KMS-11 (cell line): Measurements from ENCODE around the gene AGPS.

ENCODE experiments used
- H2AFZ ChIP-seq: fragments of 200-600 bp; sonication (generic); 2 replicates; pipeline ENCODE4 v1.6.1; 2016; ENCODE audit warnings: antibody characterized with exemption, mixed run types, low read depth
- H3K27ac ChIP-seq: fragments of 200-600 bp; sonication (generic); 2 replicates; pipeline ENCODE4 v1.6.1; 2016; ENCODE audit warnings: mild to moderate bottlenecking, mixed run types
- H3K27me3 ChIP-seq: fragments of 200-600 bp; sonication (generic); 2 replicates; pipeline ENCODE4 v1.6.1; 2017; ENCODE audit warnings: mild to moderate bottlenecking, low read depth, mixed run types, moderate library complexity; ENCODE audit not compliant: insufficient read depth
- H3K36me3 ChIP-seq: fragments of 200-600 bp; sonication (generic); 2 replicates; pipeline ENCODE4 v1.6.1; 2017; ENCODE audit warnings: mild to moderate bottlenecking, mixed run types; ENCODE audit not compliant: insufficient read depth
- H3K4me1 ChIP-seq: fragments of 200-600 bp; sonication (generic); 2 replicates; pipeline ENCODE4 v1.6.1; 2016; ENCODE audit warnings: mild to moderate bottlenecking, low read depth, mixed run types; ENCODE audit not compliant: poor library complexity, severe bottlenecking
- H3K4me2 ChIP-seq: fragments of 200-600 bp; sonication (generic); 2 replicates; pipeline ENCODE4 v1.7.0; 2016; ENCODE audit warnings: mild to moderate bottlenecking, mixed run types
- H3K4me3 ChIP-seq: fragments of 200-600 bp; sonication (generic); IDR thresholded peaks from 2 replicates; pipeline ENCODE4 v1.6.1; 2017; ENCODE audit warnings: low read depth, low read length, mixed read lengths; ENCODE audit not compliant: insufficient read depth
- H3K79me2 ChIP-seq: fragments of 200-600 bp; sonication (generic); 2 replicates; pipeline ENCODE4 v1.6.1; 2016; ENCODE audit warnings: low read depth, mixed run types; ENCODE audit not compliant: insufficient read depth
- H3K9ac ChIP-seq: fragments of 200-600 bp; sonication (generic); 2 replicates; pipeline ENCODE4 v1.6.1; 2016; ENCODE audit warnings: mild to moderate bottlenecking, mixed run types
- H4K20me1 ChIP-seq: fragments of 200-600 bp; sonication (generic); 2 replicates; pipeline ENCODE4 v1.6.1; 2016; ENCODE audit warnings: mild to moderate bottlenecking, mixed run types; ENCODE audit not compliant: insufficient read depth
- CTCF ChIP-seq: fragments of 200-600 bp; sonication (generic); conservative IDR thresholded peaks from 2 replicates; pipeline ENCODE4 v1.6.1; 2017; ENCODE audit warnings: low read depth, mild to moderate bottlenecking, antibody characterized with exemption, low read length, moderate library complexity, mixed read lengths

AGPS gene

GRCh38 chr2:177528351-177528933 is 135.9 kb downstream of the AGPS start:
- H4K20me1 ChIP-seq = no peaks in the 10 kb centered on the region
- no peak for TF ChIP-seq CTCF
- H3K79me2 ChIP-seq = no peaks in the 10 kb centered on the region
- no peak overlapping the region for H3K4me3 ChIP-seq
- H3K36me3 ChIP-seq = no peaks in the 10 kb centered on the region
- H2AFZ ChIP-seq = no peak overlapping the region
- H3K27ac ChIP-seq = no peak overlapping the region
- no peaks in the 10 kb centered on the region for H3K27me3 ChIP-seq
- no peak overlapping the region for H3K4me2 ChIP-seq
- H3K4me1 ChIP-seq = no peaks in the 10 kb centered on the region
- H3K9ac ChIP-seq = no peak overlapping the region

- no peaks in the 10 kb centered on the region for H3K79me2 ChIP-seq
- no peak for TF ChIP-seq CTCF
- H3K9ac ChIP-seq = no peak overlapping the region
- H2AFZ ChIP-seq = no peak overlapping the region
- H3K36me3 ChIP-seq = no peaks in the 10 kb centered on the region
- H3K4me3 ChIP-seq = no peak overlapping the region
- no peaks in the 10 kb centered on the region for H3K4me1 ChIP-seq
- H3K27ac ChIP-seq = no peak overlapping the region
- H4K20me1 ChIP-seq = no peaks in the 10 kb centered on the region
- no peak overlapping the region for H3K4me2 ChIP-seq
- H3K27me3 ChIP-seq = no peaks in the 10 kb centered on the region
Observed at GRCh38 chr2:177529166-177529565, 136.6 kb downstream of the AGPS start.

GRCh38 chr2:177530561-177530960 is 138.0 kb downstream of the AGPS start:
- Histone ChIP-seq H3K36me3 (no peaks in the 10 kb centered on the region), H3K4me2 (no peak overlapping the region), H3K4me1 (no peaks in the 10 kb centered on the region), H3K9ac (no peak overlapping the region), H3K27ac (no peak overlapping the region), H3K27me3 (no peaks in the 10 kb centered on the region), H4K20me1 (no peaks in the 10 kb centered on the region), H3K4me3 (no peak overlapping the region), H2AFZ (no peak overlapping the region), H3K79me2 (no peaks in the 10 kb centered on the region)
- TF ChIP-seq CTCF = no peak

- Histone ChIP-seq H2AFZ (no peak overlapping the region), H3K27me3 (no peaks in the 10 kb centered on the region), H3K27ac (no peak overlapping the region), H3K4me3 (no peak overlapping the region), H3K36me3 (no peaks in the 10 kb centered on the region), H3K79me2 (no peaks in the 10 kb centered on the region), H4K20me1 (no peaks in the 10 kb centered on the region), H3K9ac (no peak overlapping the region), H3K4me2 (no peak overlapping the region), H3K4me1 (no peaks in the 10 kb centered on the region)
- no peak for TF ChIP-seq CTCF
Observed at GRCh38 chr2:177531706-177532105, 139.1 kb downstream of the AGPS start.
